Adrenal gland (tissue), 12 donors: ENCODE measurements around the gene NDNF. TPM values are rescaled to one million over a fixed set of nuclear protein-coding genes. Genes with fewer than 3 reads are reported as not detected.
A peak's percentile ranks its signal among the peaks of the same experiment; 100 is the strongest.

ENCODE experiments used
- DNase-seq, 7 donors: peaks; one replicate each; pipeline ENCODE4 v3.0.0-alpha.2; 2019 to 2020
- H3K27ac ChIP-seq, 5 donors: fragments of 200-600 bp; sonication (generic) in 4 of 5; 1 replicate in 3 of 5; 2 replicates in 2 of 5; pipeline versions ENCODE4 v1.5.1 to v1.8.0; 2016 to 2020; ENCODE audit warnings: mild to moderate bottlenecking in 1 of 5
- H3K27me3 ChIP-seq: fragments of 200-600 bp; 2 replicates; pipeline ENCODE4 v1.8.0; 2021
- H3K36me3 ChIP-seq, 2 donors: fragments of 200-600 bp; replicated peaks in 1 of 2; 1 replicate in 1 of 2; 2 replicates in 1 of 2; pipeline versions ENCODE4 v1.5.1 to v1.8.0; 2018 to 2022
- H3K4me1 ChIP-seq, 2 donors: fragments of 200-600 bp; replicated peaks in 1 of 2; 1 replicate in 1 of 2; 2 replicates in 1 of 2; pipeline versions ENCODE4 v1.5.1 to v1.8.0; 2018 to 2021
- H3K4me3 ChIP-seq, 4 donors: fragments of 200-600 bp; sonication (generic) in 3 of 4; one replicate each; pipeline ENCODE4 v1.5.1; 2016 to 2018
- H3K9me3 ChIP-seq, 3 donors: fragments of 200-600 bp; sonication (generic) in 1 of 3; replicated peaks in 1 of 3; 1 replicate in 2 of 3; 2 replicates in 1 of 3; pipeline versions ENCODE4 v1.5.1 to v1.8.0; 2016 to 2021
- POLR2A ChIP-seq, 2 donors: fragments of 450-650 bp; IDR thresholded peaks; one replicate each; pipeline ENCODE4 v1.6.1; 2017; ENCODE audit warnings: antibody characterized with exemption in 2 of 2, mild to moderate bottlenecking in 2 of 2, moderate library complexity in 1 of 2
- WGBS, 4 donors: extraction: QIAGEN DNeasy Blood & Tissue Kit in 2 of 4; methylation state at CpG; one replicate each; pipeline versions ENCODE4 v1.1.5 to v1.1.7; 2013 to 2017; 5-methylcytosine and 5-hydroxymethylcytosine counted together
- intact Hi-C, 2 donors: fragments of 100-400 bp; cut with DNase I; formaldehyde crosslinking; loops; one replicate each; pipeline versions ENCODE4 v1.14.1 to v1.15.0; 2022 to 2023
- polyA plus RNA-seq, 3 donors: library from polyadenylated mRNA; stranded (reverse); fragments of 200-250 nt in 2 of 3; fragments of 350-450 nt in 1 of 3; fragmentation: Illumina TruSeq in 1 of 3; extraction: RNeasy Lipid Tissue Mini Kit (QIAGEN cat#74804) in 1 of 3; gene quantifications; one replicate each; pipeline ENCODE4 v1.2.3, GENCODE V29; 2013 to 2014
- total RNA-seq, 9 donors: library from RNA; depleted of rRNA in 4 of 9; stranded (reverse); fragments of >200 nt in 4 of 9; fragments of 120-200 nt in 1 of 9; fragmentation: NEBNext Ultra II Directional in 1 of 9; extraction: Animal tissue kit (Norgen Biotek cat#: 25700) in 1 of 9; gene quantifications; one replicate each; pipeline versions ENCODE4 v1.1.0 to v1.2.4, GENCODE V29; 2013 to 2023
- TF ChIP-seq, protein P1 (sequence below), 6 experiments: fragments of 450-650 bp in 4 of 6; fragments of 200-600 bp in 2 of 6; sonication (generic) in 1 of 6; IDR thresholded peaks; 1 replicate in 5 of 6; 2 replicates in 1 of 6; pipeline versions ENCODE4 v1.5.1 to v1.8.0; 2016 to 2021; ENCODE audit warnings: antibody characterized with exemption in 6 of 6, mild to moderate bottlenecking in 2 of 6, moderate library complexity in 1 of 6
- donor health status: healthy with polysubstance abuse.
- donor health status: Bipolar disorder and iron deficiency.
- donor health status: DM: yes; HTN: yes; CAD: no.
- donor health status: DM: no; HTN: no; CAD: no.
- donor health status: DM: no; HTN: no; CAD: no.
- donor health status: DM: yes; HTN: yes; CAD: no.

The NDNF gene
- total and polyA plus RNA-seq, 12 donors, result 0.26 to 8.3 (median 2.3) TPM

DNA sequence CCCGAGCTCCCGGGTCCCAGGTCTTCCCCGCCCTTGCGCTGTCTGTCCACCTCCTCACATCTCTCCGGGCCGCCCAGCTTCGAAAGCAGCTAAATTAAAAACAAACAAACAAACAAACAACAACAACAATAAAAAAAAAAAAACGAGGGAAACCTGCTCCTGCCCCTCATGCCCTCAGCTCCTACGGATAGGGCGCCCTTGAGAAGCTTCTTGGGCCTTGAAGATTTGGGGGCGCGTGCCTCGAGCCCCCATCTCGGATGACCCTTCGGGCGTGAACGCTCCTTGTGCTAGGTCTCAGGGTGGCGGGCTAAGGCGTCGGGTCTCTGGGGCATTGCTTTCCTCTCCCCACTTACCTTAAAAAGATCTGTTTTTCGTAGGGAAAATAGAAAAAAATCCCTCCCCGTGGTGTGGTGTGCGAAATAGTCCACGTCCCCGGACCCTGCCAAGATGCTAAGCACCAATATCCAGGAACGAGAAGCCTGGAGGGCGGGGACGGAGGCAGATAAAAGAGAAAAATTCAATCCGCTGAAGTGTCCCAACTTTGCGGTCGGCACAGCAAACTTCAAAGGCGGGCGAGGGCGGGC, 603 bp downstream of the NDNF start:
- no peak for TF ChIP-seq POLR2A (IDR thresholded peaks at IDR 0.05)
- TF ChIP-seq, protein P1, sequence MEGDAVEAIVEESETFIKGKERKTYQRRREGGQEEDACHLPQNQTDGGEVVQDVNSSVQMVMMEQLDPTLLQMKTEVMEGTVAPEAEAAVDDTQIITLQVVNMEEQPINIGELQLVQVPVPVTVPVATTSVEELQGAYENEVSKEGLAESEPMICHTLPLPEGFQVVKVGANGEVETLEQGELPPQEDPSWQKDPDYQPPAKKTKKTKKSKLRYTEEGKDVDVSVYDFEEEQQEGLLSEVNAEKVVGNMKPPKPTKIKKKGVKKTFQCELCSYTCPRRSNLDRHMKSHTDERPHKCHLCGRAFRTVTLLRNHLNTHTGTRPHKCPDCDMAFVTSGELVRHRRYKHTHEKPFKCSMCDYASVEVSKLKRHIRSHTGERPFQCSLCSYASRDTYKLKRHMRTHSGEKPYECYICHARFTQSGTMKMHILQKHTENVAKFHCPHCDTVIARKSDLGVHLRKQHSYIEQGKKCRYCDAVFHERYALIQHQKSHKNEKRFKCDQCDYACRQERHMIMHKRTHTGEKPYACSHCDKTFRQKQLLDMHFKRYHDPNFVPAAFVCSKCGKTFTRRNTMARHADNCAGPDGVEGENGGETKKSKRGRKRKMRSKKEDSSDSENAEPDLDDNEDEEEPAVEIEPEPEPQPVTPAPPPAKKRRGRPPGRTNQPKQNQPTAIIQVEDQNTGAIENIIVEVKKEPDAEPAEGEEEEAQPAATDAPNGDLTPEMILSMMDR (IDR thresholded peaks at IDR 0.05), result no peak
- H3K4me3 ChIP-seq, result peak overlapping the region in 3 of 4 donors; percentile 2 to 59 (median 31)
- no peaks in the 10 kb centered on the region for H3K36me3 ChIP-seq
- H3K9me3 ChIP-seq, result no peaks in the 10 kb centered on the region
- peak in 1 of 7 donors; percentile 1 for DNase-seq
- 1 to 2% (median 2%) methylated on average over 33 to 34 of the region's 34 CpGs for WGBS, 4 donors
- peaks cover 15 to 21% of the 10 kb centered on the region in 2 donors for H3K4me1 ChIP-seq
- H3K27me3 ChIP-seq, result peaks cover 34% of the 10 kb centered on the region
- intact Hi-C loops, result no loop called here
- peak overlapping the region in 1 of 5 donors; percentile 65 for H3K27ac ChIP-seq

DNA sequence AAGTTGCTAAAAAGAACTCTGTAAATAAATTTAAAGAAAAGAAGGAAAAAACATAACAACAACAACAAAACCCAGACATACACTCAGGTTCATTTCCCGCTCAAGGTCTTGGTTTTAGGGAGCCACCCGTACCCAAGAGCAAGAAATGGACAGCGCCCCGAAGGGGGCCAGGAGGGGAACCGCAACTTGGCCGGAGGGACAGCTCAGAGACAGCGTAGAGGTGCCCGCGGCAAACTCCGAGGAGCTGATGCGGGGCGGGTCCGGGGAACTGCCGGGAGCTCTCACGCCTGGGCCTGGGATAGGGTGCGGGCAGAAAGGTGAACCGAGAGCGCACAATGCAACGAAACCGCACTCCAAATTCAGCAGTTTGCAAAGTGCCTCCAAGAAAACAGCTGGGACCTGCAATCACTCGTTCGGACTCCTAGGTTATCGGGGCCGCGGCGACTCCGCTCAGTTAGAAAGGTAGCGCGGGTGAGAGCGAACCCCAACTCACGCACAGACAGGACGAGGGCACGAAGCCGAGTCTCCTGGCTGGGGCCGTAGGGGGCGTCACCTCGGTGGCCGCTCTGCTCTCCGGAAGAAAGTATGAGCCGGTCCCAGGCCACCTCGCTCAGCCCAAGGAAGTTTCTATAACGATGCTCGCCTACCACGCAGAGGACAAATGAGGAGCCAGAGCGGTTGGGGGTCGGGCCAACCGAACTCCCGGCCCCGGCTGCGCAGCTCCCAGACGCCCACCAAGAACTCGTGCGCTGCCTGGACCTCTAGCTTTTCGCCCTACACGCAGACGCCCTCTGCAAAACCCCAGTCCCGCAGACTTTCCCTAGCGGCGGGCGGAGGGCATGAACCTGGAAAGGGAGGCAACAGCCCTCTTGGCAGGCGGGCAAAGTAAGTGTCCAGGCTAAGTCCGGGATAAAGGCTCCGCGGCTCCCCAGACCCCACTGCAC, 1.4 kb downstream of the NDNF start:
- DNase-seq, result peak in 6 of 7 donors; percentile 27 to 51 (median 45)
- intact Hi-C loops, result no loop called here
- H3K27me3 ChIP-seq, result peaks cover 34% of the 10 kb centered on the region

DNA sequence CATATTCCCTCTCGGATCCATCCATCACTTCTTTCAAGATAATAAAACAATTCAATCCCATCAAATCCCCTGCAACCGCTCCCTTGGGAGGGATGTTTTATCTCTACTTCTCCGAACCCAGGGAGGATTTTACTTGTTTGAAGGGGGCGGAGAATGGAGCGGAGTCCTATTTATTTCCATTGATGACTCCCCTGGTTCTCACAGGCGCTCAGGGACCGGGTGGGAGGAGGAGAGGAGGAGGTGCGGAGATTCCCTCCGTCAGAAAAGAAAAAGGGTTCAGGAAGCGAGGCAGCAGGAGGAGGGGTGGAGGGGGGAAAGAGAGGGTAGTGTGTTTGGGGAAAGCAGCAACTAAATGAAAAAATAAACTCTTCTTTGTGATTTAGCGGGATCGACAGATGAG, 2.1 kb downstream of the NDNF start:
- Histone ChIP-seq H3K27ac (no peak overlapping the region), H3K36me3 (no peaks in the 10 kb centered on the region), H3K4me1 (peaks cover 15 to 21% of the 10 kb centered on the region in 2 donors), H3K27me3 (peaks cover 34% of the 10 kb centered on the region), H3K9me3 (no peaks in the 10 kb centered on the region), H3K4me3 (peak overlapping the region in 1 of 4 donors; percentile 59)
- WGBS, 4 donors, result 32 to 45% (median 41%) methylated on average over 12 of the region's 12 CpGs
- DNase-seq, result peak in 3 of 7 donors; percentile 2 to 20 (median 17)
- intact Hi-C loops, result no loop called here
- peak in 1 of 2 donors; percentile 16 for TF ChIP-seq POLR2A (IDR thresholded peaks at IDR 0.05)
- TF ChIP-seq, protein P1 (IDR thresholded peaks at IDR 0.05), result no peak

More for the DNA sequence above, 1.4 kb downstream of the NDNF start:
- Histone ChIP-seq H3K36me3 (no peaks in the 10 kb centered on the region), H3K4me1 (peaks cover 15 to 21% of the 10 kb centered on the region in 2 donors), H3K9me3 (no peaks in the 10 kb centered on the region), H3K27ac (peak overlapping the region in 1 of 5 donors; percentile 31), H3K4me3 (peak overlapping the region in 3 of 4 donors; percentile 2 to 59 (median 31))
- 2 to 4% (median 3%) methylated on average over 16 to 64 of the region's 64 CpGs for WGBS, 4 donors
- TF ChIP-seq, protein P1 (IDR thresholded peaks at IDR 0.05), result peak in 3 of 6 experiments; percentile 15 to 44 (median 36)
- peak in 1 of 2 donors; percentile 12 for TF ChIP-seq POLR2A (IDR thresholded peaks at IDR 0.05)

DNA sequence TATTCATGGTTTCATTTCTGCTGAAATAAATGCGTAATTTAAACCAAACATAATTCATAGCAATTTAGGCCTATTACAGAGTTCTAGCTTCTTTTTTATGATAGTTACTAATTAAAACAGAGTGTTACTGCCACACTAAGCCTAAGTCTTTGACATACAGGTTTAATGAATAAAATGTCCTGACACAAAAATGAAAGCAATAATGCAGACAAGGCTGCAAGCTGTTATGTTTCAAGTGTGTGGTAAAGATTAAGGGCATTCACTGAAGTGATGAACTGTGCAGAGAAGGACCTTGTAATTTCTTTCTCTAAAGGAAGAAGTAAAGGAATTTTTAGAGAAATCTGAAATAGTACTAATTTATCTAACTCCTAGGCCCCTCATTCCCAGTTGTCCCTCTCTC, 2.9 kb downstream of the NDNF start:
- Histone ChIP-seq H3K36me3 (no peaks in the 10 kb centered on the region), H3K4me1 (peaks cover 15 to 21% of the 10 kb centered on the region in 2 donors), H3K27me3 (peaks cover 34% of the 10 kb centered on the region), H3K4me3 (peak overlapping the region in 1 of 4 donors; percentile 3), H3K9me3 (no peaks in the 10 kb centered on the region), H3K27ac (no peak overlapping the region)
- no peak for DNase-seq
- 84 to 92% (median 86%) methylated on average over 1 of the region's 1 CpG for WGBS, 4 donors
- intact Hi-C loops, result no loop called here
- TF ChIP-seq, protein P1 (IDR thresholded peaks at IDR 0.05), result no peak
- TF ChIP-seq POLR2A (IDR thresholded peaks at IDR 0.05), result no peak
